Hematopoietic multipotent progenitor cell treated with erythropoietin and hydrocortisone succinate and interleukin-3 and kit ligand, for 17 days (in vitro differentiated cells): Measurements from ENCODE around the gene COL4A1.

Source experiments
- DNase-seq: peaks from one replicate; pipeline ENCODE4 v3.0.0-alpha.2; 2015; ENCODE audit warnings: low spot score

COL4A1 gene

GRCh38 chr13:110291286-110291685, 15.7 kb downstream of the COL4A1 start:
- no peak for DNase-seq

- no peak for DNase-seq
Observed at GRCh38 chr13:110290826-110291225, 16.1 kb downstream of the COL4A1 start.

- DNase-seq, result no peak
Observed at GRCh38 chr13:110290153-110290552, 16.8 kb downstream of the COL4A1 start.

GRCh38 chr13:110289661-110290060, 17.3 kb downstream of the COL4A1 start:
- no peak for DNase-seq

- no peak for DNase-seq
Observed at GRCh38 chr13:110289174-110289573, 17.8 kb downstream of the COL4A1 start.

GRCh38 chr13:110286833-110287819, 19.8 kb downstream of the COL4A1 start:
- no peak for DNase-seq

- DNase-seq, result no peak
Observed at GRCh38 chr13:110285991-110286832, 20.7 kb downstream of the COL4A1 start.

- no peak for DNase-seq
Observed at GRCh38 chr13:110284779-110285484, 22.0 kb downstream of the COL4A1 start.

- no peak for DNase-seq
Observed at GRCh38 chr13:110283736-110284517, 23.0 kb downstream of the COL4A1 start.

- DNase-seq, result no peak
Observed at GRCh38 chr13:110282316-110282841, 24.6 kb downstream of the COL4A1 start.

- no peak for DNase-seq
Observed at GRCh38 chr13:110281736-110282135, 25.2 kb downstream of the COL4A1 start.

GRCh38 chr13:110280985-110281688, 25.8 kb downstream of the COL4A1 start:
- DNase-seq, result no peak

GRCh38 chr13:110280231-110280813, 26.6 kb downstream of the COL4A1 start:
- no peak for DNase-seq

- DNase-seq, result no peak
Observed at GRCh38 chr13:110279684-110280083, 27.3 kb downstream of the COL4A1 start.

- no peak for DNase-seq
Observed at GRCh38 chr13:110278859-110279258, 28.1 kb downstream of the COL4A1 start.

GRCh38 chr13:110277357-110277975, 29.5 kb downstream of the COL4A1 start:
- DNase-seq, result no peak

GRCh38 chr13:110276553-110276950, 30.4 kb downstream of the COL4A1 start:
- no peak for DNase-seq

GRCh38 chr13:110275931-110276552, 30.9 kb downstream of the COL4A1 start:
- no peak for DNase-seq

GRCh38 chr13:110274687-110275086, 32.3 kb downstream of the COL4A1 start:
- DNase-seq, result no peak
